Measurements from ENCODE around the gene FAM210A. TPM values are rescaled to one million over a fixed set of nuclear protein-coding genes. Genes with fewer than 3 reads are reported as not detected.
A peak's percentile ranks its signal among the peaks of the same experiment; 100 is the strongest.

The FAM210A gene
- total RNA-seq (2021; ENCODE audit: unreplicated experiment), result 21.0 TPM
- 17.1 TPM for polyA plus RNA-seq (2012; ENCODE audit: insufficient read length)
- Bru-seq, nascent RNA, result percentile 84 among the genes with signal in this experiment
- percentile 80 among the genes with signal in this experiment for BruChase-seq, experiment 1, labeled RNA remaining after a 2-hour chase
- percentile 75 among the genes with signal in this experiment for BruChase-seq, experiment 2, labeled RNA remaining after a 6-hour chase
- long read RNA-seq, full-length matches to known transcripts, result 26 of 39 reads
- long read RNA-seq, partial matches to known transcripts, result 2 of 39 reads
- long read RNA-seq, other reads (novel, unspliced or antisense), result 11 of 39 reads

GRCh38 chr18:13726232-13726971 is at the start of gene FAM210A, which contains the start of gene RNMT:
Gene FAM210A (minus strand): TSS chr18:13726558. CDS start chr18:13682077, 44,481 bp downstream.
Gene RNMT (plus strand): TSS chr18:13726673. CDS start chr18:13731518, 4,845 bp downstream.
- Histone ChIP-seq H3K27ac (ENCODE audit: low read length) (peak within 1 kb of the TSS; percentile 92), H3K9me3 (ENCODE audit: control insufficient read depth, insufficient read depth, low read depth, low read length) (no peaks in the 10 kb centered on the region), H3K36me3 (ENCODE audit: control insufficient read depth, insufficient read depth, low read length) (peaks cover 6% of the 10 kb centered on the region; the same call in 1 of the 2 replicates), H3K4me3 (ENCODE audit: low read depth in 2 of 2, low read length in 2 of 2) (peak within 1 kb of the TSS; percentile 90 to 96), H3K4me1 (ENCODE audit: control insufficient read depth, insufficient read depth, low read length) (peaks cover 15% of the 10 kb centered on the region), H3K27me3 (ENCODE audit: control insufficient read depth, insufficient read depth, low read length) (no peaks in the 10 kb centered on the region)
- ChIA-PET CTCF (interaction anchor here (0.5 to 0.6 kb wide), 2 partner anchors 13 to 72 kb away, joined by 3 to 4 read pairs; no protein-coding TSS in a partner anchor), POLR2A (interaction anchor here (0.6 kb wide), 1 partner anchor 1420 kb away, joined by 3 read pairs; no protein-coding TSS in a partner anchor)
- intact Hi-C loops (cut with micrococcal nuclease; ENCODE audit: unreplicated experiment), result no loop called here
- peak; percentile 99 for ATAC-seq
- DNase-seq (ENCODE audit: low read depth, low spot score), result peak; percentile 60
- TF ChIP-seq CTCF (IDR thresholded peaks at IDR 0.05) (peak; percentile 21; the same call in 1 of the 2 replicates), REST (IDR thresholded peaks at IDR 0.05; ENCODE audit: insufficient read depth in 1 of 2, low read depth in 2 of 2, low read length in 1 of 2) (no peak), POLR2AphosphoS5 (IDR thresholded peaks at IDR 0.05; ENCODE audit: low read depth, low read length) (peak; percentile 79), SIN3A (IDR thresholded peaks at IDR 0.05; ENCODE audit: borderline replicate concordance, insufficient read depth, low read depth, low read length) (peak; percentile 88; the same call in 1 of the 2 replicates), TCF7L2 (IDR thresholded peaks at IDR 0.05; ENCODE audit: low read depth, low read length) (peak; percentile 24; the same call in 1 of the 2 replicates)
- in situ Hi-C loops (cut with HindIII; ENCODE audit: low pct_unique_long_range_greater_than_20kb, low sequenced_read_pairs), result no loop called here
- no TSS peak for BruUV-seq (replicated peaks)

- Histone ChIP-seq H3K4me3 (ENCODE audit: low read depth in 2 of 2, low read length in 2 of 2) (no peak overlapping the region), H3K9me3 (ENCODE audit: control insufficient read depth, insufficient read depth, low read depth, low read length) (no peaks in the 10 kb centered on the region), H3K27me3 (ENCODE audit: control insufficient read depth, insufficient read depth, low read length) (no peaks in the 10 kb centered on the region; the same call in 1 of the 2 replicates), H3K4me1 (ENCODE audit: control insufficient read depth, insufficient read depth, low read length) (no peaks in the 10 kb centered on the region), H3K36me3 (ENCODE audit: control insufficient read depth, insufficient read depth, low read length) (no peaks in the 10 kb centered on the region), H3K27ac (ENCODE audit: low read length) (no peak overlapping the region)
- DNase-seq (ENCODE audit: low read depth, low spot score) (no peak), ATAC-seq (no peak)
- BruUV-seq (replicated peaks), result no TSS peak
- intact Hi-C loops (cut with micrococcal nuclease; ENCODE audit: unreplicated experiment), result no loop called here
- TF ChIP-seq POLR2AphosphoS5 (IDR thresholded peaks at IDR 0.05; ENCODE audit: low read depth, low read length) (no peak), TCF7L2 (IDR thresholded peaks at IDR 0.05; ENCODE audit: low read depth, low read length) (no peak), SIN3A (IDR thresholded peaks at IDR 0.05; ENCODE audit: borderline replicate concordance, insufficient read depth, low read depth, low read length) (no peak), CTCF (IDR thresholded peaks at IDR 0.05) (no peak), REST (IDR thresholded peaks at IDR 0.05; ENCODE audit: insufficient read depth in 1 of 2, low read depth in 2 of 2, low read length in 1 of 2) (no peak)
- in situ Hi-C loops (cut with HindIII; ENCODE audit: low pct_unique_long_range_greater_than_20kb, low sequenced_read_pairs), result no loop called here
- ChIA-PET CTCF (no interaction called here), POLR2A (no interaction called here)
These were observed 48.7 kb upstream of the FAM210A start for GRCh38 chr18:13775058-13775457.
